PC-3 (cell line): ENCODE data around the gene SH2D3A.

ENCODE experiments used
- EZH2 ChIP-seq: fragments of 300-600 bp; sonication (generic); IDR thresholded peaks from one replicate; pipeline ENCODE4 v1.6.1; 2017; ENCODE audit warnings: antibody characterized with exemption, mild to moderate bottlenecking, low read length; ENCODE audit not compliant: unreplicated experiment
- EZH2phosphoT487 ChIP-seq: fragments of 300-600 bp; sonication (generic); IDR thresholded peaks from 2 replicates; pipeline ENCODE4 v1.6.1; 2018; ENCODE audit warnings: mild to moderate bottlenecking, antibody characterized with exemption, low read length, borderline replicate concordance
- TF ChIP-seq, protein P1 (sequence below): fragments of 300-600 bp; sonication (generic); conservative IDR thresholded peaks from 2 replicates; pipeline ENCODE4 v1.5.1; 2017; ENCODE audit warnings: antibody characterized with exemption, low read depth, mild to moderate bottlenecking, low read length

- TF ChIP-seq, protein P1, sequence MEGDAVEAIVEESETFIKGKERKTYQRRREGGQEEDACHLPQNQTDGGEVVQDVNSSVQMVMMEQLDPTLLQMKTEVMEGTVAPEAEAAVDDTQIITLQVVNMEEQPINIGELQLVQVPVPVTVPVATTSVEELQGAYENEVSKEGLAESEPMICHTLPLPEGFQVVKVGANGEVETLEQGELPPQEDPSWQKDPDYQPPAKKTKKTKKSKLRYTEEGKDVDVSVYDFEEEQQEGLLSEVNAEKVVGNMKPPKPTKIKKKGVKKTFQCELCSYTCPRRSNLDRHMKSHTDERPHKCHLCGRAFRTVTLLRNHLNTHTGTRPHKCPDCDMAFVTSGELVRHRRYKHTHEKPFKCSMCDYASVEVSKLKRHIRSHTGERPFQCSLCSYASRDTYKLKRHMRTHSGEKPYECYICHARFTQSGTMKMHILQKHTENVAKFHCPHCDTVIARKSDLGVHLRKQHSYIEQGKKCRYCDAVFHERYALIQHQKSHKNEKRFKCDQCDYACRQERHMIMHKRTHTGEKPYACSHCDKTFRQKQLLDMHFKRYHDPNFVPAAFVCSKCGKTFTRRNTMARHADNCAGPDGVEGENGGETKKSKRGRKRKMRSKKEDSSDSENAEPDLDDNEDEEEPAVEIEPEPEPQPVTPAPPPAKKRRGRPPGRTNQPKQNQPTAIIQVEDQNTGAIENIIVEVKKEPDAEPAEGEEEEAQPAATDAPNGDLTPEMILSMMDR = no peak
- TF ChIP-seq EZH2phosphoT487 (no peak), EZH2 (no peak)
Measured at GRCh38 chr19:6717441-6717971, 49.7 kb downstream of the SH2D3A start.
